Body of pancreas (tissue), 4 donors: ENCODE results near the gene CTF1. TPM values are rescaled to one million over a fixed set of nuclear protein-coding genes. Genes with fewer than 3 reads are reported as not detected.

ENCODE experiments used
- ATAC-seq: fragments of 150-250 bp; one replicate; pipeline ENCODE4 v1.9.1; 2016
- DNase-seq, 4 donors: peaks; one replicate each; pipeline ENCODE4 v3.0.0-alpha.2; 2019
- H3K27ac ChIP-seq, 4 donors: fragments of 200-600 bp; sonication (generic); 1 replicate in 3 of 4; 2 replicates in 1 of 4; pipeline versions ENCODE4 v1.5.1 to v1.6.1; 2016 to 2019; ENCODE audit warnings: mild to moderate bottlenecking in 1 of 4, mixed read lengths in 1 of 4, moderate library complexity in 1 of 4
- H3K27me3 ChIP-seq, 2 donors: fragments of 200-600 bp; sonication (generic); one replicate each; pipeline ENCODE4 v1.6.0; 2016; ENCODE audit warnings: mild to moderate bottlenecking in 1 of 2
- H3K36me3 ChIP-seq, 2 donors: fragments of 200-600 bp; sonication (generic); replicated peaks in 1 of 2; 2 replicates each; pipeline ENCODE4 v1.5.1; 2016; ENCODE audit warnings: low read depth in 2 of 2; ENCODE audit not compliant: insufficient read depth in 1 of 2
- H3K4me1 ChIP-seq: fragments of 200-600 bp; sonication (generic); one replicate; pipeline ENCODE4 v1.6.0; 2016
- H3K4me3 ChIP-seq, 2 donors: fragments of 200-600 bp; sonication (generic); 1 replicate in 1 of 2; 2 replicates in 1 of 2; pipeline ENCODE4 v1.5.1; 2016 to 2019
- H3K9me3 ChIP-seq, 3 donors: fragments of 200-600 bp; sonication (generic); 1 replicate in 2 of 3; 2 replicates in 1 of 3; pipeline ENCODE4 v1.5.1; 2016
- CTCF ChIP-seq, 7 experiments: fragments of 450-650 bp in 4 of 7; fragments of 200-600 bp in 3 of 7; sonication (generic) in 3 of 7; IDR thresholded peaks; one replicate each; pipeline ENCODE4 v1.5.1; 2016 to 2019; ENCODE audit warnings: antibody characterized with exemption in 7 of 7
- POLR2A ChIP-seq, 3 donors: fragments of 450-650 bp; IDR thresholded peaks; one replicate each; pipeline ENCODE4 v1.6.1; 2016; ENCODE audit warnings: antibody characterized with exemption in 3 of 3, mild to moderate bottlenecking in 2 of 3
- WGBS, 2 donors: methylation state at CpG; one replicate each; pipeline ENCODE4 v1.1.5; 2017; 5-methylcytosine and 5-hydroxymethylcytosine counted together
- intact Hi-C: fragments of 100-400 bp; cut with DNase I; formaldehyde crosslinking; loops from one replicate; pipeline ENCODE4 v1.15.1; 2023
- total RNA-seq, 2 donors: library from RNA; depleted of rRNA; stranded (reverse); fragments of >200 nt; gene quantifications; one replicate each; pipeline ENCODE4 v1.1.0, GENCODE V29; 2016

The CTF1 gene
- total RNA-seq, 2 donors from 2014 or later, result 1.0 to 2.0 TPM

- ATAC-seq (peak; percentile 69), DNase-seq (peak; percentile 72 to 78 (median 74))
- TF ChIP-seq CTCF (IDR thresholded peaks at IDR 0.05), result no peak
- TF ChIP-seq POLR2A (IDR thresholded peaks at IDR 0.05), result peak; percentile 49 to 74 (median 74)
- intact Hi-C loops, result no loop called here
- no peaks in the 10 kb centered on the region for H3K27me3 ChIP-seq
- no peaks in the 10 kb centered on the region for H3K36me3 ChIP-seq
- H3K9me3 ChIP-seq, result no peaks in the 10 kb centered on the region
- peaks cover 33% of the 10 kb centered on the region for H3K4me1 ChIP-seq
- H3K27ac ChIP-seq, result peak within 1 kb of the TSS; percentile 53 to 95 (median 79)
- peak within 1 kb of the TSS; percentile 56 to 71 for H3K4me3 ChIP-seq
- WGBS, 2 donors, result 0 to 1% methylated on average over 25 to 58 of the region's 70 CpGs
Observed at GRCh38 chr16:30948667-30949649, 52.5 kb downstream of the CTF1 start, which contains the start of gene ORAI3. ORAI3 (plus strand) TSS chr16:30949068; CDS start chr16:30949290, 222 bp downstream.

GRCh38 chr16:30949650-30950515, 53.5 kb downstream of the CTF1 start:
- 2% methylated on average over 20 to 21 of the region's 21 CpGs for WGBS, 2 donors
- intact Hi-C loops, result no loop called here

GRCh38 chr16:30950516-30951065, 54.2 kb downstream of the CTF1 start:
- TF ChIP-seq CTCF (IDR thresholded peaks at IDR 0.05) (no peak), POLR2A (IDR thresholded peaks at IDR 0.05) (no peak)
- DNase-seq (no peak), ATAC-seq (no peak)
- Histone ChIP-seq H3K36me3 (no peaks in the 10 kb centered on the region), H3K4me1 (peaks cover 34% of the 10 kb centered on the region), H3K27me3 (no peaks in the 10 kb centered on the region), H3K27ac (peak overlapping the region; percentile 53 to 95 (median 79)), H3K9me3 (no peaks in the 10 kb centered on the region), H3K4me3 (no peak overlapping the region)
- WGBS, 2 donors, result 71 to 84% methylated on average over 7 to 8 of the region's 8 CpGs
- intact Hi-C loops, result no loop called here

More at GRCh38 chr16:30949650-30950515, 53.5 kb downstream of the CTF1 start:
- H3K4me3 ChIP-seq, result peak overlapping the region; percentile 56 to 71
- H3K27me3 ChIP-seq, result no peaks in the 10 kb centered on the region
- ATAC-seq (peak; percentile 30), DNase-seq (peak; percentile 58 to 84 (median 76))
- H3K36me3 ChIP-seq, result no peaks in the 10 kb centered on the region
- TF ChIP-seq POLR2A (IDR thresholded peaks at IDR 0.05) (peak; percentile 22 to 70 (median 59)), CTCF (IDR thresholded peaks at IDR 0.05) (no peak)
- H3K4me1 ChIP-seq, result peaks cover 34% of the 10 kb centered on the region
- H3K27ac ChIP-seq, result peak overlapping the region; percentile 53 to 95 (median 79)
- H3K9me3 ChIP-seq, result no peaks in the 10 kb centered on the region

GRCh38 chr16:30951193-30951592, 54.8 kb downstream of the CTF1 start:
- no peaks in the 10 kb centered on the region for H3K27me3 ChIP-seq
- ATAC-seq (no peak), DNase-seq (no peak)
- no peaks in the 10 kb centered on the region for H3K36me3 ChIP-seq
- no peak overlapping the region for H3K4me3 ChIP-seq
- H3K27ac ChIP-seq, result no peak overlapping the region
- intact Hi-C loops, result no loop called here
- no peaks in the 10 kb centered on the region for H3K9me3 ChIP-seq
- 80 to 87% methylated on average over 1 of the region's 1 CpG for WGBS, 2 donors
- H3K4me1 ChIP-seq, result peaks cover 34% of the 10 kb centered on the region
- no peak for TF ChIP-seq CTCF (IDR thresholded peaks at IDR 0.05)
- TF ChIP-seq POLR2A (IDR thresholded peaks at IDR 0.05), result no peak
